Embryonic facial prominence (tissue), 1 donor: Measurements from ENCODE around the gene MAGI1.

Experiments
- DNase-seq: peaks from one replicate; pipeline ENCODE4 v3.0.0-alpha.2; 2016; ENCODE audit errors: extremely low spot score

The MAGI1 gene

GRCh38 chr3:65974509-65974908 lies 64.2 kb downstream of the MAGI1 start:
- no peak for DNase-seq

GRCh38 chr3:65972765-65973164 lies 66.0 kb downstream of the MAGI1 start:
- DNase-seq, result no peak

DNA sequence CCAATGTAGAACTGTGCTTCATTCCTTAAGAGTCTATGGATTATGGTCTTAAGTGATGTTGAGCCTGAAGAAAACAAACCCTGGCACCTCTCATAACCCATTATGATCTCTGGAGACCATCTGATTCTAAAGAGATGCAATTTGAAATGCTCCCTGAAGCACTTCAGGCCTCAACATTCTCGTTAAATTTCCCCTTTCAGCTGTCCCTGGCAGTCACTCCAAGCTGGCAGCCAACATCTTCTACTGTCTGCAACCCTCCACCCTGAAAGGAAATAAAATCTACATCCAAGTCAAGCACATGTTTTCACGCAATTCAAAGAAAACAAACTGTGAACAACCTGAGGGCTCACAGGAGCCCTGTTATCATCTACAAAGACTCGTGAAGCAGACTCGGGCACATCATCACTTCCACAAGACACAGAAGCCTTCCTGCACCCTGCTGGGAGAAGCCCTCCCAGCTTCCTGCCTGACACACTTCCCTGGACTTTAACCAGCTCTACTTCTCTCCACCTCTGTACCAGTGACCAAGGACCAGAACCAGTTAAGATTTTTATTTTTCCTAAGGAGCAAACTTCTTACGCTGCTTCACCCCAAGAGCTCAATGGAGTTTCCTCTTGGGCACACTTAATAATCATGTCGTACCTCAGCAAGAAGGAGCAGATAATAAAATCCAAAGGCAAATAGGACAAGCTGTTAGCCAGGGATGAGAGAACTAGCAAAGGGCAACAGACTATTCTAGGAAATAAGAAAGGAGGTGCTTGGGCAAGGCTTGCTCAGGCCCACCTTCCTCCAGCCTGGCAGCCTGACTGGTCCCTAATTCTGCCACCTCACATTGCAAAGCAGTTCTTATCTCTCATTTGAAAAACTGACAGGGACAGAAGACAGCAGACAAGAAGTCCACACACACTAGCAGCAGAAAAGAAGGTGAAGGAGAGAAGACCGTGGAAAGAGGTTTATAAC lies 67.1 kb downstream of the MAGI1 start:
- no peak for DNase-seq

DNA sequence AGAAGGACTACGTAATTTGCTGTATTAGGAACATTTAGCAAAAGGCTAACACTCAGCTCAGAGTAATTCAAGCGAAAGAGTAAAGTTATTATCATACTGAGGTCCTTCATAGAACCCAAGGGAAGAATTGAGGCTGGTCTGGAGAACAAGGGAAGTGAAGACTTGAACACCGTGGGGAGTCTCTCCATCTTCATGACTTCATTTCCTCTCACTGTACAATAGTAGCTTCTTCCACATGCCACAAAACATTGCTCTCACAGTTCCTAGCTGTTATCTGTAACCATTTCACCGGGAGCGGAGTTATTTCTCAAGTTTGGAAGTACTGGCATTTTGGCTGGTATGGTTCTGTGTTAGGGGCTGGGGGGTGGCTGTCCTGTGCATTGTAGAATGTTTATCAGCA lies 69.7 kb downstream of the MAGI1 start:
- no peak for DNase-seq

DNA sequence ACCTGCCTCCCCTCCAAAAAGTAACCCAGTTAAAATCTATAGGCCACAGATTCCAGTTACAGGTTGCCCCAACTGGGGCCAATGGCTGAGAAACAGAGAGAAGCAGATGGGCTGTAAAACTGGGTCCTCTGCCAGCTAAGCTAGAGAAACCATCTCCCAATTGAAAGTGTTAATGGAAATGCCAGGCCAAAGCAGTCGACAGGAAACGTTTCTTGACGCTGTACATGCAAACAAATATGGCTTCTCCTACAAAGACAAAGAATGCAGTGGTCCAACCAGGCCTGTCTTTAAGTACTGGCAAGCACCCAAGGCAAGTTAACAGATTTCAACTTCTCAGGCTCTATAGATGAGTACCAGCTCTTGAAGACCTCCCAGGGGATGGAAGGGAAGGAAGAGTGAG lies 71.3 kb downstream of the MAGI1 start:
- DNase-seq, result no peak

DNA sequence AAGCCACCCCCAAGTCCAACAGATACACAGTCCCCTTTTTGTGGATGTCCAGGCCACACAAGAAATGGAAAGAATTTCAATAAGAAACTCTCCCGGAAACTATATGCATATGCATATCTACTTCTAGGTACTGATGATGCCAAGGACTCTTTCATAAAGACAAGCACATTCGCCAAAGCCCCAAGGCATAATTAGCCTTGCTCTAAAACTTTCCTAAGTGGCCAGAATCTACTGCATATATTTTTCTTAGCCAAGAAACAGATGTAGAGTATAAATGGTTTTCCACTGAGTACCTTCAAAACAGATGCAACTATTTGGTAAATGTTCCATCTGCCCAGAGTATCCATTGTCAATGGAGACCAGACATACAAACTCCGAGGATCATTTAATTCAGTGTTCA lies 73.9 kb downstream of the MAGI1 start:
- DNase-seq, result no peak

DNA sequence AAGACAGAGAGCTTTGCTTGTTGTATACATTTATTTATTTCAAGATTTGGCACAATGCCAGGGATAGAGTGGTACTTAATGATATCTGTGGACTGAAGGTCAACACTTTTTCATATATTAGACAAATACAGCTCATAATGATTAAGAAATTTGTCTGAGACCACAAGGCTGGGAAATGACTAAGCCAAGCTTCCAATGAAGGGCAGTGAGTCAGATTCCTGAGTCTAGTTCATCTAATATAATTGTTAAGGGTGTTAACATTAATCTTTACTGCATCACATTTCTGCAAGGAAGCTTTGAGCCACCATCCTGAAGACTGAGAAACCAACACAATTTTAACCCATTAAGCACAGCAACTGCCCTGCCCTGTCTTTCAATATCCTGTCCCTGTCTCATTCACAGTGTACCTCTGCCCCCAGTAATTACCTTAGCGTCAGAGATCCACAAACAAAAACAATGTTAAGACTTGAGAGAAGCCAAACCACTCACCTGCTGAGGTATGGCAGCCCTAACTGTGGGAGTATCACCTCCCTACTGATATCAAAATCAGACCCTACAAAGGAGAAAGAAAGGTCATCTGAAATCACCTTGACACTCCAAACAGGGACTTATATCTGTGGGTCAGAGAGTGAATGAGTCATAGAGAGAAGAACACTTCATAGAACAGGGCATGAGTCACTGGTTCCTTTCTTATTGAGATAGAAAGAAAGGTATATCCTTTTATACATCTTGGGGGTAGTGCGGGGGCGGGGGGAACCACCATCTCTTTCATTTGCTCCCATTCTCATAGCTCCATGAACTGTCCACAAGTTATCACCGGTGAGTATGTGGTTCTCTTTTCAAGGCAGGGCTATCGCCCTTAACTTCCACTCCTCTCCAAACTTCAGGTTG lies 74.7 kb downstream of the MAGI1 start:
- DNase-seq, result no peak

- no peak for DNase-seq
Observed at GRCh38 chr3:65961733-65962132, 77.0 kb downstream of the MAGI1 start.

DNA sequence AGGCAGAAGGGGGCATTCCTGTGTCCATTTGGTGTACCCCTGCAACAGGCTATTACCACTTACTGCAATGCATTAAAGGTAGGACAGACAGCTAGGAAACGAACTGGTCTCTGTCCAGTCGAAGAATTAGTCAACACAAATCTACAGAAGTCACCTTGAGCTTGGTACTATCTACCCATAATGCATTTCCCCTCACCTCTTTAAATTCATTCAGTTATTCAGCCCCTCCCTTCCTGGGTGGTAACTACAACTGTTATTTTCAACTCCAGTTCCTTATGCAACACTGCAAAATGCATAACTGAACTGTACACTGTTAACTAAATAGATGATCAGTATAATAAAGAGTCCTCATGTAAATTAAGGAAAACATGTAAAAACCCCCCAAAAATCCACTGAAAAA lies 77.6 kb downstream of the MAGI1 start:
- no peak for DNase-seq

- DNase-seq, result no peak
Observed at GRCh38 chr3:65960087-65960486, 78.6 kb downstream of the MAGI1 start.

DNA sequence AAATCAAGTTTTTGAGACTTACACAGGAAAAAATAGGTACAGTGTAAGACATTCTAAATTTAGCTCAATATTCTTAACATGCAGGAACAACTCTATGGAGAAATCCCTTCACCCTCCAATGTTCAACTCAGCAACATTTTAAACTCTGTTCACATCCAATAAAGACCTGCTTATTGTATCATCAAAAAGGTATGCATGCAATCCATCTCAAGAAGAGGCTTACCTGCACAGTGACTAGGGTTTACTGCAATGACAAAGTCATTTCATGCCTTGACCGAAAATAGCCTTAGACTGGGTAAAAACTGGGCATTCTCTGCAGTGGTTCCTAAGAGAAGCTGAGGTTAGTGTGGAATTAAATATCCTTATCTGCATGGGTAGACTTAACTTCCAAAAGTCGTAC lies 80.5 kb downstream of the MAGI1 start:
- no peak for DNase-seq

DNA sequence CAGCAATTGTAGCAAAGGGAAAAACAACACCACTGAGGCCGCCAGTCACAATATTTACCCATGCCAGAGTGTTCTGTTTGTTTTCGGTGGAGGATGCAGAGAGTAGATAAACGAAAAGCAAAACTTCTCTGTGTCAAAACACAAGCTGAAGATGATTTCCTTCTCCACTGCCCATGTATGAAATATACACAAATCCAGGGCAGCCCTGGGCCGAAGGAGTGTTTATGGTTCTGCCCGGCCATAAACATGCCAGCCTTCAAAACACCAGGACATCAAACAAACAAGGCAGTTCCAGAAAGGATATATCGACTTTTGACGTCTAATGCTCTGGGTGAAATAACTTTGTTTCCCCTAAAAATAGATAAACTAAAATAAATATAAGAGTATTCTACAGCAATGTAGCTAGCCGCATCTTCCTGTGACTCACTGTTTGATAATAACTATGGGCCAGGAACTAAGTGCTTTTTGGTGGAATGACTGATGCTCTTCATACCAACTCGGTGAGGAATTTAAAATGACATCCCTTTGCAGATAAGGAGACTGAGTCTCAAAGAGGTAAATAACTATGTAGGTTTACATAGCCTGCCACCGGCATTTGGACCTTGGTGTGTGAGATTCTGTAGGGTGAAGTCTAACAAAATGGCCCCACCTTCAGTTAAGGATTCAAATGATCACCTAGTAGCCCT lies 82.8 kb downstream of the MAGI1 start:
- DNase-seq, result no peak

- no peak for DNase-seq
Observed at GRCh38 chr3:65953881-65954733, 84.6 kb downstream of the MAGI1 start.

GRCh38 chr3:65953301-65953812 lies 85.4 kb downstream of the MAGI1 start:
- no peak for DNase-seq

DNA sequence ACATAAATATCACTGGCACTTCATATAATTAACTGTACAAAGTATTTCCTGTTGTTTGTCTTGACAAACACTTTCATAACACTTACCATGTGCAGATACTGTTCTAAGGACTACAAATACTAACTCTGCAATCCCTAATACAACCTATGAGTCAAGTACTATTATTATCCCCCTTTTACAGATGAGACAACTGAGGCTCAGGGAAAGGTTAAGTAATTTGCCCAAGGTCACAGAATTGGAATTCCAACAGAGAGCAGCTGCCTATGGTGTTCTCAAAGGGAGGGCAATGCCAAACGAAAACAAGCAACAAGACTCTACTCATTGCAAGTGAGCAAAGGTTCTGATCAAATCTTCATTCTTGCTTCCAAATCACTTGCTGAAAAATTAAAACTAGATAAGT lies 85.9 kb downstream of the MAGI1 start:
- no peak for DNase-seq

DNA sequence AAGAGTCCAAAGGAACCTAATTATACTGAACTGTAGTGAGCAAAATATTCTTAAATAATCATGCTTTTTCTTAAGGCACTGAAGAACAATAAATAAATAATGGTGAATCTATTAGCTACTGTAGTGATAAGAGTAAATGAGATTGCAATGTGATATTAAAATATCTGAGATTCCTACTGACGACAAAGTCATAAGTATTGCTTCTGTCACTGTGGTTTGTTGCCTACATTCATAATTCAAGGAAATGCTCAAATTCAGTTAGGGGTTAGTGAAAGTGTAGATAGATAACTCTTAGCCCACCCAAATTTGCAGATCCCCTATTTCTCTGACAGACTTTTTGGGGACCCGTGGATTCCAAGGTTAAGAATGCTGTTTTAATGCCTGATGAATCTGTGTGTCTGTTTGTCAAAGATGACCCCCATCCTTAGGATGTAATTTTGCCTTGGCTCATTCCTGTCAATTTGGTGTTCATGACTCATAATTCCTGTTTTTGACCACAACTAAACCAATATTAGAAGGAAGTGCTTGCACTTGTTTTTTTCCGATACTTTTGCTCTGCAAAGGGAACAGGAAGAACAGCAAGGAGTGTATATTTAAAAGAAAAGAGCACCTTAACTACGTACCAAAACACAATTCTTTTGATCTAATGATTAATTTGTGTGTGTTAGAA lies 86.7 kb downstream of the MAGI1 start:
- DNase-seq, result no peak

DNA sequence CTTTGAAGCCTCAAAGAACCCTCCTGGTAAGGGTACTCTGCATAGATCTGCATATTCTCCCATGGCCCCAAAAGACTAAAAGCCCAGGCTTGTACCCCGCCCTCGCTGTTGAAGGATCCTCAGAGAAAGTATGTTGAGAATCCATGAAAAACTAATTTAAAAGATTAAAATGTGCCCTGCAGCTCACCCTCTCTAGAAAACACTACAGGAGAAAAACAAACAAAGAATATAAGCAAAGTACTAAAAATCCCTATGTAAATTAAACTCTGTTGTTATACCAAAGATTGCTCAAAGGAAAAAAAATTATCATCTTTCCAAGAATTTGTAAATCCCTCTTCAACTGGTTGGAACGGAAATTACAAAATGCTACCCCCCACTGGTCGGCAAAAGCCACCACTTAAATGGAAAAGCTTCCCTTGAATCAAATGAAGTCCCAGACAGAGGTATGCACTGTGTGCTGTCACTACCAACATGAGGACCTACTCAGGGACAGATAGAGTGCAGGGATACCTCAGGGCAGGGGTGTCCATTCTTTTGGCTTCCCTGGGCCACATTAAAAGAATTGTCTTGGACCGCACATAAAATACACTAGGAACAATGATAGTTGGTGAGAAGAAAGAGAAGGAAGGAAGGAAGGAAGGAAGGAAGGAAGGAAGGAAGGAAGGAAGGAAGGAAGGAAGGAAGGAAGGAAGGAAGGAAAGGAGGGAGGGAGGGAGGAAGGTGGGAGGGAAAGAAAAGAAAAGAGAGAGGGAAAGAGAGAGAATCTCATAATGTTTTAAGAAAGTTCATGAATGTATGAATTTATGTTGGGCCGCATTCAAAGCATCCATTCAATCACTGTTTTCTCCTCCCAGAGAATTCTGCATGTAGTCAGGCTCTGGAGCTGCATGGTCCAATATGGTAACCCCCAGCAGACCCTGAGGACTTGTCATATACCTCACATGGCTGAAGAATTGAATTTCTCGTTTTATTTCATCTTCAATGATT lies 88.1 kb downstream of the MAGI1 start:
- no peak for DNase-seq

GRCh38 chr3:65948841-65949573 lies 89.7 kb downstream of the MAGI1 start:
- no peak for DNase-seq
